GM18505 (cell line): ENCODE results near the gene KLHL17.

Experiments used
- ATAC-seq: cut with Tn5 transposase; IDR thresholded peaks from one replicate; pipeline ENCODE4 v1.9.1; 2021; ENCODE audit not compliant: unreplicated experiment
- POLR2A ChIP-seq: IDR thresholded peaks from 4 replicates; pipeline ENCODE4 v1.6.1; 2011; ENCODE audit warnings: borderline replicate concordance; ENCODE audit not compliant: insufficient read depth, insufficient read length; ENCODE audit errors: extremely low read depth

KLHL17 gene

DNA sequence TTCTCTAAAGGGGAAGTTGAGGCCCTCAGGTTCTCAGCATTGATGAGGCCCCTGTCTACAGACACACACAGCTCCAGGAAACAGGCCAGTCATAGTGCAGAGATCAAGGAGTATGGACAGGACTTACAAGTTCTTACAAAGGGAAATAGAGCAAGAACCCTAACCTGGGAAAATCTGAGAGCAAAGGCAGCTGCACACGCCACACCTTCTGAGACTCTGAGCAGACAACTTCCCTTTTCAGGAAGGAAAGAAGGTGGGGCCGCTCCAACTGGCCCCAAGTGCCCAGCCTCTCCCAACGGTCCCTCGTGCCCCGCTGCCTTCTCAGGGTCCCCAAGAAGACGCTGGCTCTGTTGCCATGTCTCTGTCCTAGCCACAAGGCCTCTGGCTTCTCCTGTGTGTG, 4.9 kb upstream of the KLHL17 start:
- no peak for ATAC-seq
- no peak for TF ChIP-seq POLR2A

DNA sequence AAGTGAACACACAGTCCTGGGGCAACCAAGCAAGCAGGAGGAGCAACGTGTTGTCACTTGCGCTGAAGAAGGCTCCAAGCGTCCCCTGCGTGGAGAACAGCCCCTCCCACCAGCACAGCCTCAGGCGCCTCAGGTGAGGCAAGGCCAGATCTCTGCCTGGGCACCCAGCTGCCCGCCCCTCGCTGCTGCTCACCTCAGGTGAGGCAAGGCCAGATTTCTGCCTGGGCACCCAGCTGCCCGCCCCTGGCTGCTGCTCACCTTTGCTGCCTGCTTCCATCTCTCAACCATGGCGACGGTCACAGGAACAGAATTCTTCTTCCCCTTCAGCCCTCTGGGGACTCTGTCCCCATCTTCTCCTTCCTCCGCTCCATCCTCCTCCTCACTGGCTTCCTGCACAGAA, 3.7 kb upstream of the KLHL17 start:
- no peak for ATAC-seq
- no peak for TF ChIP-seq POLR2A

DNA sequence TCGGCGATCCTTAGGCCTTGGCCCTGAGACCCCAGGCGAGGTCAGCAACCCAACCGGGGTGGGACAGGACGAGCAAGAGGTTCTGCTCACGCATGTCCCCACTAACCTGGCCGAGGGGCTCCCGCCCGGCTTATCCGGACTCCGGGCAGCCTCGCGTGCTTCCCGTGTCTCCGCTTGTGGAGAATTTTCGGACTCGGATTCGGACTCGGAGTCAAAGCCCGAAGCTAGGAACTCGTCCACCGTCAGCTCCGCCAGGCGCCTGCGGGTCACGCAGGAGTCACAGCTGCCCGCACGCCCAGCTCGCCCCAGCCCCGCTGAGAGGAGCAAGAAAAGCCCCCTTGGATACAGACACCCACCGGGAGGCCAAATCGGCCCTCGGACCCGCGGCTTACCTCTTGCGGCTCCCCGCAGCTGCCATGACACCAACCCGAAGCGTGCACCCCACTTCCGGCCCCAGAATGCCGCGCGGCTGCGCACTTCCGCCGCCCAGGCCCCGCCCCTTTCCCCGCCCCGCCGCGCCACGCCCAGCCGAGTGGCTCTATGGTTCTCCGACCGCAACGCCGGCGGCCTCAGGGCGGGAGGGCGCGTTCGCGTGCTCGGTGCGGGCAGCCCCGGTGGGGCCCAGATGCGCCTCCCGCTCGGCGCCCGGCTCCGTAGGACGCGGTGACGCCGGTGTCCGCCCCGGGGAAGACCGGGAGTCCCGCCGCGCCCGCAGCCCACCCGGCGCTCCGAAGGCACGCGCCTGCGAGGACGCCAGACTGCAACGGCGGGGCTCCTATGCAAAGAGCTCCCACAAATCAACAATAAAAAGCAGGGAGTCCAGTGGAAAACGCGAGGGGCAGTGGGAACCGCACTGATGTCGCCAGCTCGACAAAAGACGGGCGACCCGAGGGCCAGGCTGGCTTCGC, 1.3 kb upstream of the KLHL17 start, which contains the start of gene NOC2L:
Gene NOC2L, minus strand, starts transcription at position 434 of the 908 bp plus-strand sequence. Its CDS starts 16 bp downstream, at position 418.
- ATAC-seq, result peak; percentile 72
- TF ChIP-seq POLR2A, result peak; percentile 79

DNA sequence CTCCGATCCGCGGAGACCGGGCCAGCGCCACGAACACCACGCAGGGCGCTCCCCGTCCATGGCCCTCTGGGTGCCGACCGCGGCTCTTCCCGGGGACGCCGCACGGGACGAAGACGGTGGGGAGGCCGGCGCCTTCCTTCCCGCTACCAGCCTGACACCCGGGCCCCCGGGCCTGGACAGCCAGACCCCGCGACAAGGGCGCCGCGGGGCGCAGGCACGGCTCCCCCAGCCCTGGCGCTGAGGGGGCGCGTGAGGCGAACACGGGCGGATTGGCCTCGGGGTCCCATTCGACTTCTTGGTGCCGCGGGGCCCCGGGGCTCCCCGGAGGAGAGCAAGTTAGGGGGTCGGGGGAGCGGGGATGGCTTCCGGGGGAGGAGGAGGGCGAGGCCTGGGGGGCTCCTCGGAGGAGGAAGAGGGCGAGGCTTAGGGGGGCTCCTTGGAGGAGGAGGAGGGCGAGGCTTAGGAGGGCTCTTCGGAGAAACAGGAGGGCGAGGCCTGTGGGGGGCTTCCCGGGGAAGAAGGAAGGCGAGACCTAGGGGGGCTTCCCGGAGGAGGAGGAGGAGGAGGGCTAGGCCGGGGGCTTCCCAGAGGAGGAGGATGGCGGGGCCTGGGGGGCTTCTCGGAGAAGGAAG, 537 bp upstream of the KLHL17 start:
- no peak for ATAC-seq
- no peak for TF ChIP-seq POLR2A

- no peak for TF ChIP-seq POLR2A
- ATAC-seq, result no peak
These were observed 817 bp downstream of the KLHL17 start for GRCh38 chr1:961132-961669.

DNA sequence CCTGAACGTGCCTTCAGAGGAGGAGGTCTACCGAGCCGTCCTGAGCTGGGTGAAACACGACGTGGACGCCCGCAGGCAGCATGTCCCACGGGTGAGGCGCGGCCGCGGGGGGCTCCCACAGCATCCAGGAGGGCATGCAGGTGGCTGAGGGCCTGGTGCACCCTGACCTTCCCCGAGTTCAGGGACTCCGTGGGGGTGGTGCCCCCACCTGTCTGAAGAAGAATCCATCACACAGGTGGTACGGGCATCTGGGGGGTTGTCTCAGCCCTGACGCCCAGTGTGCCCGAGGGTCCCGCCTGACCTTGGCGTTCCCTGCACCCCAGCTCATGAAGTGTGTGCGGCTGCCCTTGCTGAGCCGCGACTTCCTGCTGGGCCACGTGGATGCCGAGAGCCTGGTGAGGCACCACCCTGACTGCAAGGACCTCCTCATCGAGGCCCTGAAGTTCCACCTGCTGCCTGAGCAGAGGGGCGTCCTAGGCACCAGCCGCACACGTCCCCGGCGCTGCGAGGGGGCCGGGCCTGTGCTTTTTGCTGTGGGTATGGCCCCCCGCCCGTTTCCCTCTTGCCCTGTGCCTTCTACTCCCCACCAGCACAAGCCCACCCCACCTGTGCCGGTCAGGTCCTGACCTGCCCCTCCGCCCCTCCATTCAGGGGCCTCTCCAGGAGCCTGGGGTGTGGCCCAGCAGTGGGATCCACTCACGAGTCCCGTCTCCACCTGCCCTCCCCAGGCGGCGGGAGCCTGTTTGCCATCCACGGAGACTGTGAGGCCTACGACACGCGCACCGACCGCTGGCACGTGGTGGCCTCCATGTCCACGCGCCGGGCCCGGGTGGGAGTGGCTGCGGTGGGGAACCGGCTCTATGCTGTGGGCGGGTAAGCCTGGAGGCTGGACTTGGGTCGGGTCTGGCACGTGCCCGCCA, 2.3 kb downstream of the KLHL17 start:
- no peak for TF ChIP-seq POLR2A
- ATAC-seq, result no peak

GRCh38 chr1:963301-963651, 2.9 kb downstream of the KLHL17 start:
- ATAC-seq, result no peak
- TF ChIP-seq POLR2A, result no peak

- TF ChIP-seq POLR2A, result no peak
These were observed 3.6 kb downstream of the KLHL17 start for GRCh38 chr1:963746-964525.

GRCh38 chr1:964691-965525, 4.5 kb downstream of the KLHL17 start:
- no peak for ATAC-seq

More at GRCh38 chr1:963746-964525, 3.6 kb downstream of the KLHL17 start:
- ATAC-seq, result no peak

GRCh38 chr1:965526-966134, 5.2 kb downstream of the KLHL17 start:
- no peak for TF ChIP-seq POLR2A
- no peak for ATAC-seq

More at GRCh38 chr1:964691-965525, 4.5 kb downstream of the KLHL17 start:
- TF ChIP-seq POLR2A, result no peak

DNA sequence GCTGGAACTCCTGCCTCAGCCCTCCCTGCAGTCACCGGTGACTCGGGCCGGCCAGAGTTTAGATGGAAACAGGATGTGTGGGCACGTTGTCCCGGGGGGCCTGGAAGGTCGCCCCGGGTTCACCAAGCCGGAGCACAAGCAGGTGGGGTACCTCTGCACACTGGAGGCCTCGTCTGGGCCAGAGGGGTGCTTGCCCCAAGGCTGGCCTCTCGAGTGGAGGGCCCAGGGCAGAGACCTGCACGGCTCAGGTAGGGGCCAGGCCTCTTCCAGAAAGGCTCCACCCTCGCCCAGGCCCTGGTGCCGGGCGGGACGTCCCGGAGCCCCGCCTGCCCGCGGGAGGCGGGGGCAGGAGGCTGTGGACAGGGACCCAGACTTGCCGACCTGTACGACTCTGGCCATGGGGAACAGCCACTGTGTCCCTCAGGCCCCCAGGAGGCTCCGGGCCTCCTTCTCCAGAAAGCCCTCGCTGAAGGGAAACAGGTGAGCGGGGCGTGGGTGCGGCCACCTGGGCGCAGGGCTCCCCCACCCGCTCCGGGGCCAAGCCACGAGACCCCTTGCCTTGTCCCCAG, 5.8 kb downstream of the KLHL17 start, which contains the start of gene PLEKHN1:
Gene PLEKHN1, plus strand, starts transcription at position 348 of the 569 bp plus-strand sequence. Its CDS starts 50 bp downstream, at position 398.
- peak; percentile 28 for ATAC-seq

More for the DNA sequence above, 5.8 kb downstream of the KLHL17 start, which contains the start of gene PLEKHN1:
- no peak for TF ChIP-seq POLR2A
